ENCODE results near the gene LPCAT1. TPM values are rescaled to one million over a fixed set of nuclear protein-coding genes. Genes with fewer than 3 reads are reported as not detected.

The LPCAT1 gene
- total RNA-seq, 2 donors from 2014 or later: 90.0 to 179 TPM

- Mint-ChIP-seq H3K27me3 (no peaks in the 10 kb centered on the region), H3K9me3 (no peaks in the 10 kb centered on the region), H3K36me3 (peaks cover 4% of the 10 kb centered on the region), H3K27ac (peak overlapping the region in 1 of 2 donors; percentile 40), H3K4me3 (peak overlapping the region; percentile 67), H3K4me1 (ENCODE audit: low read depth in 2 of 2) (peaks cover 64 to 74% of the 10 kb centered on the region in 2 donors)
- peak; percentile 83 to 84 for ATAC-seq
- DNase-seq (ENCODE audit: low spot score): peak; percentile 76
These were observed 21.6 kb downstream of the LPCAT1 start for GRCh38 chr5:1502046-1502736.

GRCh38 chr5:1501372-1502045 is 22.3 kb downstream of the LPCAT1 start:
- Mint-ChIP-seq H3K36me3 (peaks cover 4% of the 10 kb centered on the region), H3K4me3 (peak overlapping the region; percentile 42), H3K27ac (peak overlapping the region in 1 of 2 donors; percentile 40), H3K9me3 (no peaks in the 10 kb centered on the region), H3K4me1 (ENCODE audit: low read depth in 2 of 2) (peaks cover 64 to 77% of the 10 kb centered on the region in 2 donors), H3K27me3 (no peaks in the 10 kb centered on the region)
- DNase-seq (ENCODE audit: low spot score) (no peak), ATAC-seq (no peak)

DNA sequence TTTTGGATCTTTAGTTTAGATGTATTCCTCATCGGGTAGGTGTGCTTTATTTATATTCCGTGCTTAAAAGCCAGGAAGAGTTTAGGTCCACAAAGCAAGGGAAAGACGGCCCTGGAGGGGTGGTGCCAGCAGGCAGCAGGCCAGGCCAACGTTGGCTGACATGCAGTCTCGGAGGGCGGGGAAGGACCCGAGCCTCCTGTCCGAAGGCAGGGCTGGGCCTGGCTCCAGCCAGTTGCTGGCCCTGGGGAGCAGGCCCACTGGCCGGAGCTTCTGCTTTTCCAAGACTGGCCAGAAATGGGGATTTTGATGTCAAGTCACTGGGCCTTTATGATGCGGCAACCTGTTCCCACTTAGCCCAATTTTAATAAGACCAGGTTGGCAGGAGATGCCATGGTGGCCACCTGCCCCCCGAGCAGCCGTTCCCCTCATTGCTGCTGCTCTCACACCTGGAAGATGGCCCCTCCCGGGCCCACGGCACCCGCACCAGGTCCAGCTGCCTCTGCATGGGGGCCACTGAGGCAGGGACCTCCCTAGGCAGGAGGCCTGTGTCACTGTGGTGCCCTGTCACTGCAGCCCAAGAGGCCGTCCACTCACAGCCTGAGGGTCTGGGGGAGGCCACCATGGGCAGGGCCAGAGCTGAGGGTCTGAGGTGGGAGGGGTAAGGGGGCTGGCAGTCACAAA is 23.2 kb downstream of the LPCAT1 start:
- Mint-ChIP-seq H3K27me3 (no peaks in the 10 kb centered on the region), H3K36me3 (peaks cover 4% of the 10 kb centered on the region), H3K4me1 (ENCODE audit: low read depth in 2 of 2) (peaks cover 65 to 77% of the 10 kb centered on the region in 2 donors), H3K9me3 (no peaks in the 10 kb centered on the region), H3K27ac (peak overlapping the region; percentile 38 to 67), H3K4me3 (peak overlapping the region; percentile 42)
- ATAC-seq (no peak), DNase-seq (ENCODE audit: low spot score) (no peak)

DNA sequence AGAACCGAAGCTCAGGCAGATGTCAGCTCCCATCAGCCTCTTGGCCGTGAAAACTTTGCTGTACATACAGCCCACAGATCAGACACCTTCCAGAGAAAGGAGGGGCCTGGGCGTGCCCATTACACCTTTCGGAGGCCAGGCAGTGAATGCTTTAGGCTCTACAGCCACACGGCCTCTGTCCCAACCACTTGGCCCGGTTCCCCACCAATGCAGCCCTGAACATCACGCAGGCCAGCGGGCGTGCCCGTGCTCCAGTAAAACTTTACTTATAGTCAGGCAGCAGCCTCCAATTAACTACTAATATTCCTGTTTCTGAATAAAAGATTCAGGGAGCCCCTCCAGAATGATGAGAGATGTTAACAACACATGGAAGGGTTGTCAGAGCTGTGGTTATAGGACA is 23.9 kb downstream of the LPCAT1 start:
- H3K4me1 Mint-ChIP-seq (ENCODE audit: low read depth in 2 of 2): peaks cover 68 to 81% of the 10 kb centered on the region in 2 donors
- DNase-seq (ENCODE audit: low spot score): no peak
- peaks cover 4% of the 10 kb centered on the region for H3K36me3 Mint-ChIP-seq
- no peaks in the 10 kb centered on the region for H3K27me3 Mint-ChIP-seq
- no peaks in the 10 kb centered on the region for H3K9me3 Mint-ChIP-seq
- H3K27ac Mint-ChIP-seq: peak overlapping the region; percentile 38 to 67
- no peak for ATAC-seq
- H3K4me3 Mint-ChIP-seq: peak overlapping the region; percentile 13

- H3K27me3 Mint-ChIP-seq: no peaks in the 10 kb centered on the region
- peak overlapping the region; percentile 50 for H3K4me3 Mint-ChIP-seq
- H3K4me1 Mint-ChIP-seq (ENCODE audit: low read depth in 2 of 2): peaks cover 71 to 80% of the 10 kb centered on the region in 2 donors
- peak overlapping the region in 1 of 2 donors; percentile 39 for H3K27ac Mint-ChIP-seq
- H3K36me3 Mint-ChIP-seq: peaks cover 4% of the 10 kb centered on the region
- no peak for ATAC-seq
- DNase-seq (ENCODE audit: low spot score): no peak
- H3K9me3 Mint-ChIP-seq: no peaks in the 10 kb centered on the region
These were observed 24.9 kb downstream of the LPCAT1 start for GRCh38 chr5:1498623-1499416.

DNA sequence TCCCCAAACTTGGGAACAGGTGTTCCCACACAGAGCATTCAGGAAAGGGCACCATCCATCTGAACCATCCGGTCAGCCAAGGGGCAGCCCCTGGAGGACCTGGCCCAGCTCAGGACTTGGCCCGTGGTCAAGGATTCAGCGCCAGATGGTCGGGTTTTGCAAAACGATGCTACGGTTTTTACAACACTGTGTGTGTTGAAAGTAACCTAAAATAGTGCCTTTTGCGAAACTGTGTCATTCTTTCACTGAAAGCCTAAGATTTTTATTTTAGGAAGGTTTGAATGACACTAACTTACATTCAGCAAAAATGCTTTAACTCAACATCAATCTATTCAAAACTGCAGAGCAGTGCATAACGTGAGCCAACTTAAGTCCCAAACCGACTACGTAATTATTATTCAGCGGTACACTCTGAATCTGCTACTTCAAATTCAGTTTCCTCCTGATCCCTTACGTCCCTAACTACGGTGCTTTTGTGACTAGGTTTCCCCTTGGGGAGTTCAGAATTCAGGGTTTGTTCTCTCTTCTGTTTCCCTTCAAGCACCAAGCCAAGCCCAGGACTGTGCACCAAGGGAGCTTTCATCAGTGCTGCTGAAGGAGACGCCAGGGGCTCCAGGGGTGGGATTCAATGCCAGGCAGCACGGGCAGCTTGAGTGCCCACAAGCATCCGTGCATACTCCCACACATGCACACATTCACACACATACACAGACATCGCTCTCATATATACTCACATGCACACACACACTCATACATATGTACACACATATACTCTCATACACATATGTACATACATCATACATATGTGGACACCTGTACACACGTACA is 25.8 kb downstream of the LPCAT1 start:
- no peaks in the 10 kb centered on the region for H3K27me3 Mint-ChIP-seq
- H3K4me1 Mint-ChIP-seq (ENCODE audit: low read depth in 2 of 2): peaks cover 71 to 80% of the 10 kb centered on the region in 2 donors
- peak overlapping the region; percentile 39 to 93 for H3K27ac Mint-ChIP-seq
- no peak for DNase-seq (ENCODE audit: low spot score)
- no peaks in the 10 kb centered on the region for H3K9me3 Mint-ChIP-seq
- H3K4me3 Mint-ChIP-seq: peak overlapping the region; percentile 50
- ATAC-seq: no peak
- peaks cover 4% of the 10 kb centered on the region for H3K36me3 Mint-ChIP-seq

DNA sequence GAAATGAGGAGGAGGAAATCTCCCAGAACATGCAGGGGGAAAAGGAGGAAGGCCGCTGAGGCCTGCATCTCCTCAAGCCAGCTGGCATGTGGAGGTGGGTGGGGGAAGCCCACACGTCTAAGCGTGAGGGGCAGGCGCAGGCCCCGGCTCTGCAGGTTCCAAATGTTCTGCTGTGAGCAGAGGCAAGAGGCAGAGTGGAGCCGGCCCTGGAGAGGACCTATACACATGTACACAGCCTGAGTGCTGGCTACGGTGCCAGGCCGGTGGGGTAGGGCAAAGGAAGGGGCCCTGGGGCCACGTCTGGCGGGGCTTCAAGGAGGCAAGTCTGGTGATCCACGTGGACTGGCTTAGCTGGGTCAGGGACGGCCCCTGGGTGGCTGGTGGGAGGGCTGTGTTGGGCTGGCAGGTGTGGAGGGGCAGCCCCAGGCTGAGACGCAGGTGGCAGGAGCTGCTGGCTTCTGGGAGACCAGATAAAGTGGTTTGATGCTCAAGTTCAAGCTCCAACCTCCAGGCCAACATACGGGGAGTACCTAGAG is 26.4 kb downstream of the LPCAT1 start:
- DNase-seq (ENCODE audit: low spot score): no peak
- Mint-ChIP-seq H3K9me3 (no peaks in the 10 kb centered on the region), H3K4me1 (ENCODE audit: low read depth in 2 of 2) (peaks cover 71 to 82% of the 10 kb centered on the region in 2 donors), H3K4me3 (no peak overlapping the region), H3K27me3 (no peaks in the 10 kb centered on the region), H3K27ac (peak overlapping the region; percentile 93 to 95), H3K36me3 (peaks cover 4% of the 10 kb centered on the region)
- ATAC-seq: no peak

GRCh38 chr5:1495525-1495897 is 28.2 kb downstream of the LPCAT1 start:
- H3K36me3 Mint-ChIP-seq: peaks cover 8% of the 10 kb centered on the region
- no peaks in the 10 kb centered on the region for H3K9me3 Mint-ChIP-seq
- no peaks in the 10 kb centered on the region for H3K27me3 Mint-ChIP-seq
- H3K27ac Mint-ChIP-seq: peak overlapping the region; percentile 93 to 95
- peak overlapping the region; percentile 86 for H3K4me3 Mint-ChIP-seq
- peaks cover 72 to 85% of the 10 kb centered on the region in 2 donors for H3K4me1 Mint-ChIP-seq (ENCODE audit: low read depth in 2 of 2)
- DNase-seq (ENCODE audit: low spot score): no peak
- ATAC-seq: peak; percentile 56 to 59

- Mint-ChIP-seq H3K4me3 (peak overlapping the region; percentile 86), H3K27me3 (no peaks in the 10 kb centered on the region), H3K9me3 (no peaks in the 10 kb centered on the region), H3K4me1 (ENCODE audit: low read depth in 2 of 2) (peaks cover 78 to 86% of the 10 kb centered on the region in 2 donors), H3K36me3 (peaks cover 8% of the 10 kb centered on the region), H3K27ac (peak overlapping the region; percentile 93 to 95)
- ATAC-seq (peak; percentile 90 to 94), DNase-seq (ENCODE audit: low spot score) (peak; percentile 92)
These were observed 28.8 kb downstream of the LPCAT1 start for GRCh38 chr5:1494780-1495524.

DNA sequence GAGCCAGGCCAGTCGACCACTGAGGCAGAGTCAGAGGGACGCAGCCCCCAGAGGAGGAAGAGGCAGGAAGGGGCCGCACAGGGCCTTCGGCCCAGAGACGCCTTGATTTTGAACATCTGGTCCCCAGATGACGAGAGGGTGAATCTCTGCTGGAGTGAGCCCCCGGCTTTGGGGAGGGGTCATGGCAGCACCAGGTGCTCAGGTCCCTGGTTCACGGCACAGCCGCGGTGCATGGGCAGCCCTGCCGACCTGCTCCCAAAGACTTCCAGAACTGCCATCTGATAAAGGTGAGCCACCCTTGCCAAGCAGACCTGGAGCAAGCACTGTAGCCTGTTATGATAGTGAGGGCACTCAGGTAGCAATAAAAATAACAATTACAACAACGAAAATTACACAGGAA is 29.8 kb downstream of the LPCAT1 start:
- H3K27ac Mint-ChIP-seq: peak overlapping the region; percentile 93 to 95
- peaks cover 8% of the 10 kb centered on the region for H3K36me3 Mint-ChIP-seq
- peaks cover 86 to 87% of the 10 kb centered on the region in 2 donors for H3K4me1 Mint-ChIP-seq (ENCODE audit: low read depth in 2 of 2)
- no peaks in the 10 kb centered on the region for H3K27me3 Mint-ChIP-seq
- DNase-seq (ENCODE audit: low spot score) (no peak), ATAC-seq (no peak)
- no peaks in the 10 kb centered on the region for H3K9me3 Mint-ChIP-seq
- H3K4me3 Mint-ChIP-seq: peak overlapping the region; percentile 86

DNA sequence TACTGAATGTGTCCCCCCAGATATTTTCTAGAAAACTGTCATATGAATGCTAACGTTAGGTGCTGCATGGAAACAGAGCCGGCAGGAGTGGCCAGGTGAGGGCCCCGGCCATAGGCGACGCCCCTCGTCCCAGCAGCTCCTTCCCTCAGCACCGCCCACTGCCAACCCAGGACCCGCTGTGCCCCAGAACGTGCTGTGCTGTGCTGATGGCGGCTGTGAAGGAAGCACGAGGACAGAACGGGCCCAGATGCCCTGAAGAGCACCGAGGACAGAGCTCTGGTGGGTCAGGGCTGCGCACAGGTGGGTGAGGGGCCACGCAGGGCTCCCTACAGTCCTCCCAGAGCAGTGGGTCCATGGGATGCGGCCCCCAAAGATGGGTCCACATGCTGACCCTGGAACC is 30.3 kb downstream of the LPCAT1 start:
- Mint-ChIP-seq H3K27ac (peak overlapping the region; percentile 93 to 95), H3K36me3 (peaks cover 5% of the 10 kb centered on the region), H3K4me1 (ENCODE audit: low read depth in 2 of 2) (peaks cover 84% of the 10 kb centered on the region in 2 donors), H3K27me3 (no peaks in the 10 kb centered on the region), H3K4me3 (peak overlapping the region; percentile 86), H3K9me3 (no peaks in the 10 kb centered on the region)
- DNase-seq (ENCODE audit: low spot score): no peak
- ATAC-seq: no peak

DNA sequence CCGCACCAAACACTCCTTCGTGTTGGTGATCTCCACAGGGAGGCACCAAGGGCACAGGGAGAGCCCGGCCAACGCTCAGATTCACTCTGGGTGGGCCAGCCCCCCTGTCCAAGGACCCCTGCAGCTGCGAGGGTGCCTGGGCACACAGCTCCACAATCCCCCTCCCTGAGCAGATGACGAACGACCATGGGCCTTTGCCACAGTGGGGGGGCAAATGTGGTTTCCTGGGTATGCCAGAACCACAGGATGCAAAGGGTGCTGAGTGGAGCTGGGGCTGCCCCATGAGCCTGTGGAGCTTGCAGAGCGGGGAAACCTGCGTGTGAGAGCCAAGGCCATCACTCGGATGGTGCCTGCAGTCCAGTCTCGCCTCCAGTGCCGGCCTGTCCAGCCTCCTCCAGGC is 31.0 kb downstream of the LPCAT1 start:
- H3K36me3 Mint-ChIP-seq: peaks cover 5% of the 10 kb centered on the region
- H3K4me3 Mint-ChIP-seq: peak overlapping the region; percentile 86
- H3K4me1 Mint-ChIP-seq (ENCODE audit: low read depth in 2 of 2): peaks cover 83 to 85% of the 10 kb centered on the region in 2 donors
- H3K9me3 Mint-ChIP-seq: no peaks in the 10 kb centered on the region
- DNase-seq (ENCODE audit: low spot score): peak; percentile 76
- peak overlapping the region; percentile 93 to 95 for H3K27ac Mint-ChIP-seq
- H3K27me3 Mint-ChIP-seq: no peaks in the 10 kb centered on the region
- peak; percentile 18 to 48 for ATAC-seq
